Measurements from ENCODE around the gene DPH3. TPM values are rescaled to one million over a fixed set of nuclear protein-coding genes. Genes with fewer than 3 reads are reported as not detected.
"Not testable (repeated sequence)": the region's sequence is repeated elsewhere in the genome, so short reads cannot be mapped to it uniquely, and the experiment has no call there.

The DPH3 gene
- total and polyA plus RNA-seq, 9 of the 15 experiments (the other 6 are each of a cell fraction or from before 2014, with no cell fraction given) = 15.9 to 131 (median 38.7) TPM

GRCh38 chr3:16310486-16310885 lies 45.7 kb upstream of the DPH3 start:
- POLR2A ChIA-PET; H3K9me3 ChIP-seq (replicated peaks; ENCODE audit: control insufficient read depth, insufficient read depth, low read depth, low read length); H4K20me1 ChIP-seq (replicated peaks; ENCODE audit: control insufficient read depth, insufficient read depth, low read length); BruUV-seq (replicated peaks); H3K9me1 ChIP-seq (ENCODE audit: control insufficient read depth, insufficient read depth, low read length); FAIRE-seq; in situ Hi-C loops (cut with MboI); H3K9ac ChIP-seq (ENCODE audit: insufficient read depth in 1 of 2, low read depth in 2 of 2, low read length in 2 of 2); H3K4me3 ChIP-seq; intact Hi-C loops (cut with micrococcal nuclease); H3K27ac ChIP-seq (ENCODE audit: extremely low read depth, low read depth, low read length); H2AFZ ChIP-seq (ENCODE audit: low read depth, low read length); DNase-seq (ENCODE audit: extremely low read depth in 1 of 4, low spot score in 3 of 4); ATAC-seq; CTCF ChIA-PET (ENCODE audit: low intra/inter-chr PET ratio); H3K27me3 ChIP-seq (ENCODE audit: control insufficient read depth in 2 of 2, insufficient read depth in 2 of 2, low read length in 2 of 2); H3K4me2 ChIP-seq (ENCODE audit: insufficient read depth, low read length): not testable (repeated sequence)
- peaks cover 76% of the 10 kb centered on the region for H3K36me3 ChIP-seq (ENCODE audit: control insufficient read depth, insufficient read depth, low read length)
- WGBS (ENCODE audit: insufficient coverage, low coverage, missing lambda C conversion rate) = 93% methylated on average over 7 of the region's 7 CpGs
- peaks cover 26% of the 10 kb centered on the region; the same call in 1 of the 3 replicates for H3K79me2 ChIP-seq (ENCODE audit: control insufficient read depth, insufficient read depth, low read length)
- H3K4me1 ChIP-seq (replicated peaks in 1 of 2; ENCODE audit: control insufficient read depth in 2 of 2, insufficient read depth in 2 of 2, low read length in 2 of 2) = peaks cover 6 to 27% of the 10 kb centered on the region in 2 experiments; a peak in 4 of 5 replicates

- Histone ChIP-seq H3K27ac (ENCODE audit: extremely low read depth, low read depth, low read length) (peak overlapping the region; percentile 57; the same call in 2 of the 3 replicates), H3K27me3 (ENCODE audit: control insufficient read depth in 2 of 2, insufficient read depth in 2 of 2, low read length in 2 of 2) (no peaks in the 10 kb centered on the region), H3K4me3 (no peak overlapping the region), H3K79me2 (ENCODE audit: control insufficient read depth, insufficient read depth, low read length) (peaks cover 31% of the 10 kb centered on the region; the same call in 1 of the 3 replicates), H3K9me3 (replicated peaks; ENCODE audit: control insufficient read depth, insufficient read depth, low read depth, low read length) (no peaks in the 10 kb centered on the region), H4K20me1 (replicated peaks; ENCODE audit: control insufficient read depth, insufficient read depth, low read length) (peaks cover 9% of the 10 kb centered on the region), H3K36me3 (ENCODE audit: control insufficient read depth, insufficient read depth, low read length) (peaks cover 78% of the 10 kb centered on the region), H3K4me2 (ENCODE audit: insufficient read depth, low read length) (no peak overlapping the region), H2AFZ (ENCODE audit: low read depth, low read length) (no peak overlapping the region), H3K4me1 (replicated peaks in 1 of 2; ENCODE audit: control insufficient read depth in 2 of 2, insufficient read depth in 2 of 2, low read length in 2 of 2) (peaks cover 14 to 37% of the 10 kb centered on the region in 2 experiments), H3K9ac (ENCODE audit: insufficient read depth in 1 of 2, low read depth in 2 of 2, low read length in 2 of 2) (no peak overlapping the region), H3K9me1 (ENCODE audit: control insufficient read depth, insufficient read depth, low read length) (peaks cover 7% of the 10 kb centered on the region)
- DNase-seq (ENCODE audit: extremely low read depth in 1 of 4, low spot score in 3 of 4) (peak; percentile 47 to 87 (median 66)), ATAC-seq (peak; percentile 93), FAIRE-seq (peak; percentile 89)
- WGBS (ENCODE audit: insufficient coverage, low coverage, missing lambda C conversion rate) = 0% methylated on average over 1 of the region's 2 CpGs
- intact Hi-C loops (cut with micrococcal nuclease) = no loop called here
- no TSS peak for BruUV-seq (replicated peaks)
- in situ Hi-C loops (cut with MboI) = no loop called here
- ChIA-PET CTCF (ENCODE audit: low intra/inter-chr PET ratio) (no interaction called here), POLR2A (interaction anchor here (1.0 kb wide), 1 partner anchor 23 kb away, joined by 3 read pairs; no protein-coding TSS in a partner anchor)
- TF ChIP-seq, protein P1, sequence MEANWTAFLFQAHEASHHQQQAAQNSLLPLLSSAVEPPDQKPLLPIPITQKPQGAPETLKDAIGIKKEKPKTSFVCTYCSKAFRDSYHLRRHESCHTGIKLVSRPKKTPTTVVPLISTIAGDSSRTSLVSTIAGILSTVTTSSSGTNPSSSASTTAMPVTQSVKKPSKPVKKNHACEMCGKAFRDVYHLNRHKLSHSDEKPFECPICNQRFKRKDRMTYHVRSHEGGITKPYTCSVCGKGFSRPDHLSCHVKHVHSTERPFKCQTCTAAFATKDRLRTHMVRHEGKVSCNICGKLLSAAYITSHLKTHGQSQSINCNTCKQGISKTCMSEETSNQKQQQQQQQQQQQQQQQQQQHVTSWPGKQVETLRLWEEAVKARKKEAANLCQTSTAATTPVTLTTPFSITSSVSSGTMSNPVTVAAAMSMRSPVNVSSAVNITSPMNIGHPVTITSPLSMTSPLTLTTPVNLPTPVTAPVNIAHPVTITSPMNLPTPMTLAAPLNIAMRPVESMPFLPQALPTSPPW (CRISPR knock-in tag; IDR thresholded peaks at IDR 0.05) = peak; percentile 32; the same call in 1 of the 2 replicates
- TF ChIP-seq MTA2 (IDR thresholded peaks at IDR 0.05; ENCODE audit: low read depth) (peak; percentile 23; the same call in 1 of the 2 replicates), TCF3 (CRISPR knock-in tag; IDR thresholded peaks at IDR 0.05) (peak; percentile 59), CBFA2T3 (IDR thresholded peaks at IDR 0.05) (peak; percentile 75), MEF2D (tag; conservative IDR thresholded peaks at IDR 0.05; ENCODE audit: low read depth) (no peak), SMARCE1 (IDR thresholded peaks at IDR 0.05) (peak; percentile 98), ATF7 (IDR thresholded peaks at IDR 0.05) (peak; percentile 53), CBX3 (IDR thresholded peaks at IDR 0.05; ENCODE audit: borderline replicate concordance in 1 of 2, low read length in 2 of 2) (peak in 1 of 2 experiments; percentile 83; a peak in 2 of 3 replicates), CCAR2 (IDR thresholded peaks at IDR 0.05; ENCODE audit: low read depth, low read length) (no peak), RCOR1 (IDR thresholded peaks at IDR 0.05; ENCODE audit: borderline replicate concordance in 1 of 2, low read depth in 2 of 2, low read length in 2 of 2) (peak in 1 of 2 experiments; percentile 77; a peak in 2 of 4 replicates), CEBPB (tag; IDR thresholded peaks at IDR 0.05) (no peak), NFE2 (IDR thresholded peaks at IDR 0.05; ENCODE audit: low read depth) (peak; percentile 51; the same call in 1 of the 2 replicates)
- TF ChIP-seq, protein P2, sequence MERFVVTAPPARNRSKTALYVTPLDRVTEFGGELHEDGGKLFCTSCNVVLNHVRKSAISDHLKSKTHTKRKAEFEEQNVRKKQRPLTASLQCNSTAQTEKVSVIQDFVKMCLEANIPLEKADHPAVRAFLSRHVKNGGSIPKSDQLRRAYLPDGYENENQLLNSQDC (CRISPR knock-in tag; IDR thresholded peaks at IDR 0.05) = no peak
Observed at GRCh38 chr3:16309558-16309957, 44.8 kb upstream of the DPH3 start.

Measured in K562 (cell line).